ENCODE data around the gene SCOC. TPM values are rescaled to one million over a fixed set of nuclear protein-coding genes. Genes with fewer than 3 reads are reported as not detected.

The SCOC gene
- total and polyA plus RNA-seq, 2 of the 13 experiments (the other 11 are each of a cell fraction or from before 2014, with no cell fraction given), result 43.8 to 65.2 TPM

DNA sequence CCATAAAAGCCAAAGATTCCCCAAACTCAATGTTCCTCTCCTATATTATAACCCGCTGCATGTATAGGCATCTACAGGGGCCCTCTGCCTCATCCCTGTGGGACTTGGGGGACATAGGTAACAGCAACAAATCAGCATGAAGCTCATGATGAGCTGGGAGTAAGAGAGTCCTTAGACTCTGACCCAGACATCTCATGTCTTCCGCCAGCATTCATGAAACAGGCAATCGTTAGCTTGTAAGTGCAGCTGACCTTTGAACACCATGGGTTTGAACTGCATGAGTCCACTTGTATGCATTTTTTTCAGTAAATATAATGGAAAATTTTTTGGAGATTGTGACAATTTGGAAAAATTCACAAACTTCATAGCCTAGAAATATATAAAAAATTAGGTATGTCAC is 10.4 kb upstream of the SCOC start (continued):
- TF ChIP-seq THYN1 (CRISPR knock-in tag; IDR thresholded peaks at IDR 0.05; ENCODE audit: borderline replicate concordance, low read depth) (no peak), GFI1 (CRISPR knock-in tag; IDR thresholded peaks at IDR 0.05; ENCODE audit: borderline replicate concordance) (no peak), ELF3 (CRISPR knock-in tag; IDR thresholded peaks at IDR 0.05) (peak; percentile 69; the same call in 1 of the 2 replicates), ERF (CRISPR knock-in tag; IDR thresholded peaks at IDR 0.05) (no peak), GABPA (IDR thresholded peaks at IDR 0.05; ENCODE audit: low read depth, low read length) (no peak), GABPA (CRISPR knock-in tag; IDR thresholded peaks at IDR 0.05; ENCODE audit: low read depth) (no peak), EP300 (IDR thresholded peaks at IDR 0.05; ENCODE audit: low read depth in 2 of 2, low read length in 2 of 2) (peak in 1 of 2 experiments; percentile 64; a peak in 2 of 4 replicates), EP300 (CRISPR knock-in tag; IDR thresholded peaks at IDR 0.05; ENCODE audit: borderline replicate concordance) (no peak), KLF11 (CRISPR knock-in tag; IDR thresholded peaks at IDR 0.05) (no peak), ZNF33A (CRISPR knock-in tag; IDR thresholded peaks at IDR 0.05; ENCODE audit: borderline replicate concordance) (no peak), ISX (CRISPR knock-in tag; conservative IDR thresholded peaks at IDR 0.05) (no peak), SP140L (CRISPR knock-in tag; IDR thresholded peaks at IDR 0.05; ENCODE audit: borderline replicate concordance) (no peak), TCF7 (IDR thresholded peaks at IDR 0.05; ENCODE audit: low read depth) (no peak), ZNF614 (CRISPR knock-in tag; IDR thresholded peaks at IDR 0.05; ENCODE audit: borderline replicate concordance) (0 out of 2 replicates have a peak, but pooled peaks have one; percentile 51), NONO (IDR thresholded peaks at IDR 0.05) (no peak), NONO (CRISPR knock-in tag; conservative IDR thresholded peaks at IDR 0.05) (no peak), SP1 (IDR thresholded peaks at IDR 0.05) (no peak), SP1 (CRISPR knock-in tag; IDR thresholded peaks at IDR 0.05) (no peak), RARA (CRISPR knock-in tag; IDR thresholded peaks at IDR 0.05) (peak; percentile 57; the same call in 1 of the 2 replicates), SAFB2 (CRISPR knock-in tag; IDR thresholded peaks at IDR 0.05; ENCODE audit: borderline replicate concordance, low read depth) (no peak), RXRA (CRISPR knock-in tag; IDR thresholded peaks at IDR 0.05) (no peak; the same call in 1 of the 2 replicates)
- TF ChIP-seq, protein P1, sequence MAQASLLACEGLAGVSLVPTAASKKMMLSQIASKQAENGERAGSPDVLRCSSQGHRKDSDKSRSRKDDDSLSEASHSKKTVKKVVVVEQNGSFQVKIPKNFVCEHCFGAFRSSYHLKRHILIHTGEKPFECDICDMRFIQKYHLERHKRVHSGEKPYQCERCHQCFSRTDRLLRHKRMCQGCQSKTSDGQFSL (CRISPR knock-in tag; IDR thresholded peaks at IDR 0.05), result no peak
- TF ChIP-seq, protein P2, sequence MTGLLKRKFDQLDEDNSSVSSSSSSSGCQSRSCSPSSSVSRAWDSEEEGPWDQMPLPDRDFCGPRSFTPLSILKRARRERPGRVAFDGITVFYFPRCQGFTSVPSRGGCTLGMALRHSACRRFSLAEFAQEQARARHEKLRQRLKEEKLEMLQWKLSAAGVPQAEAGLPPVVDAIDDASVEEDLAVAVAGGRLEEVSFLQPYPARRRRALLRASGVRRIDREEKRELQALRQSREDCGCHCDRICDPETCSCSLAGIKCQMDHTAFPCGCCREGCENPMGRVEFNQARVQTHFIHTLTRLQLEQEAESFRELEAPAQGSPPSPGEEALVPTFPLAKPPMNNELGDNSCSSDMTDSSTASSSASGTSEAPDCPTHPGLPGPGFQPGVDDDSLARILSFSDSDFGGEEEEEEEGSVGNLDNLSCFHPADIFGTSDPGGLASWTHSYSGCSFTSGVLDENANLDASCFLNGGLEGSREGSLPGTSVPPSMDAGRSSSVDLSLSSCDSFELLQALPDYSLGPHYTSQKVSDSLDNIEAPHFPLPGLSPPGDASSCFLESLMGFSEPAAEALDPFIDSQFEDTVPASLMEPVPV (CRISPR knock-in tag; IDR thresholded peaks at IDR 0.05), result no peak
- TF ChIP-seq, protein P3, sequence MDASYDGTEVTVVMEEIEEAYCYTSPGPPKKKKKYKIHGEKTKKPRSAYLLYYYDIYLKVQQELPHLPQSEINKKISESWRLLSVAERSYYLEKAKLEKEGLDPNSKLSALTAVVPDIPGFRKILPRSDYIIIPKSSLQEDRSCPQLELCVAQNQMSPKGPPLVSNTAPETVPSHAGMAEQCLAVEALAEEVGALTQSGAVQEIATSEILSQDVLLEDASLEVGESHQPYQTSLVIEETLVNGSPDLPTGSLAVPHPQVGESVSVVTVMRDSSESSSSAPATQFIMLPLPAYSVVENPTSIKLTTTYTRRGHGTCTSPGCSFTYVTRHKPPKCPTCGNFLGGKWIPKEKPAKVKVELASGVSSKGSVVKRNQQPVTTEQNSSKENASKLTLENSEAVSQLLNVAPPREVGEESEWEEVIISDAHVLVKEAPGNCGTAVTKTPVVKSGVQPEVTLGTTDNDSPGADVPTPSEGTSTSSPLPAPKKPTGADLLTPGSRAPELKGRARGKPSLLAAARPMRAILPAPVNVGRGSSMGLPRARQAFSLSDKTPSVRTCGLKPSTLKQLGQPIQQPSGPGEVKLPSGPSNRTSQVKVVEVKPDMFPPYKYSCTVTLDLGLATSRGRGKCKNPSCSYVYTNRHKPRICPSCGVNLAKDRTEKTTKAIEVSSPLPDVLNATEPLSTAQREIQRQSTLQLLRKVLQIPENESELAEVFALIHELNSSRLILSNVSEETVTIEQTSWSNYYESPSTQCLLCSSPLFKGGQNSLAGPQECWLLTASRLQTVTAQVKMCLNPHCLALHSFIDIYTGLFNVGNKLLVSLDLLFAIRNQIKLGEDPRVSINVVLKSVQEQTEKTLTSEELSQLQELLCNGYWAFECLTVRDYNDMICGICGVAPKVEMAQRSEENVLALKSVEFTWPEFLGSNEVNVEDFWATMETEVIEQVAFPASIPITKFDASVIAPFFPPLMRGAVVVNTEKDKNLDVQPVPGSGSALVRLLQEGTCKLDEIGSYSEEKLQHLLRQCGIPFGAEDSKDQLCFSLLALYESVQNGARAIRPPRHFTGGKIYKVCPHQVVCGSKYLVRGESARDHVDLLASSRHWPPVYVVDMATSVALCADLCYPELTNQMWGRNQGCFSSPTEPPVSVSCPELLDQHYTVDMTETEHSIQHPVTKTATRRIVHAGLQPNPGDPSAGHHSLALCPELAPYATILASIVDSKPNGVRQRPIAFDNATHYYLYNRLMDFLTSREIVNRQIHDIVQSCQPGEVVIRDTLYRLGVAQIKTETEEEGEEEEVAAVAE (CRISPR knock-in tag; IDR thresholded peaks at IDR 0.05; ENCODE audit: borderline replicate concordance), result no peak
